ENCODE measurements around the gene HPSE2.
"Not testable (repeated sequence)": the region's sequence is repeated elsewhere in the genome, so short reads cannot be mapped to it uniquely, and the experiment has no call there.

Gene HPSE2

GRCh38 chr10:99235658-99236626 lies at the start of gene HPSE2:
Gene HPSE2, minus strand, starts transcription at chr10:99235852.
- DNase-seq, result no peak

GRCh38 chr10:99280472-99280871 lies 44.8 kb upstream of the HPSE2 start:
- peak; percentile 57 to 71 for DNase-seq

GRCh38 chr10:99279626-99280111 lies 44.0 kb upstream of the HPSE2 start:
- DNase-seq, result peak; percentile 89 to 90

- DNase-seq, result peak in 1 of 2 experiments; percentile 48
These were observed 41.3 kb upstream of the HPSE2 start for GRCh38 chr10:99276848-99277486.

- peak in 1 of 2 experiments; percentile 30 for DNase-seq
These were observed 30.7 kb upstream of the HPSE2 start for GRCh38 chr10:99266383-99266782.

GRCh38 chr10:99248824-99249223 lies 13.2 kb upstream of the HPSE2 start:
- DNase-seq, result no peak

GRCh38 chr10:99247893-99248292 lies 12.2 kb upstream of the HPSE2 start:
- DNase-seq, result not testable (repeated sequence)

GRCh38 chr10:99236627-99237309 lies 1.1 kb upstream of the HPSE2 start:
- DNase-seq, result no peak

- DNase-seq, result no peak
These were observed 628 bp downstream of the HPSE2 start for GRCh38 chr10:99234791-99235657.

- DNase-seq, result peak; percentile 20 to 68
These were observed 1.4 kb downstream of the HPSE2 start for GRCh38 chr10:99234041-99234790.

- no peak for DNase-seq
These were observed 2.0 kb downstream of the HPSE2 start for GRCh38 chr10:99233689-99234037.

- peak in 1 of 2 experiments; percentile 1 for DNase-seq
These were observed 2.5 kb downstream of the HPSE2 start for GRCh38 chr10:99233000-99233688.

GRCh38 chr10:99232360-99232999 lies 3.2 kb downstream of the HPSE2 start:
- DNase-seq, result peak in 1 of 2 experiments; percentile 16

- no peak for DNase-seq
These were observed 10.9 kb downstream of the HPSE2 start for GRCh38 chr10:99224766-99225165.

- DNase-seq, result no peak
These were observed 28.3 kb downstream of the HPSE2 start for GRCh38 chr10:99207340-99207739.

- DNase-seq, result no peak
These were observed 32.3 kb downstream of the HPSE2 start for GRCh38 chr10:99203310-99203709.

GRCh38 chr10:99172950-99173349 lies 62.7 kb downstream of the HPSE2 start:
- DNase-seq, result no peak

- DNase-seq, result peak in 1 of 2 experiments; percentile 66
These were observed 63.4 kb downstream of the HPSE2 start for GRCh38 chr10:99172128-99172738.

GRCh38 chr10:99170116-99170675 lies 65.5 kb downstream of the HPSE2 start:
- peak; percentile 86 to 87 for DNase-seq
